Measurements from ENCODE around the gene DISC1. TPM values are rescaled to one million over a fixed set of nuclear protein-coding genes. Genes with fewer than 3 reads are reported as not detected.
A peak's percentile ranks its signal among the peaks of the same experiment; 100 is the strongest.

The DISC1 gene
- total RNA-seq, 4 donors from 2014 or later, result 9.6 to 27.9 (median 13.0) TPM

- no peak for ATAC-seq (ENCODE audit: low FRiP score)
- TF ChIP-seq CTCF (IDR thresholded peaks at IDR 0.05), result no peak
- DNase-seq (ENCODE audit: low spot score), result no peak
These were observed 166.0 kb downstream of the DISC1 start for GRCh38 chr1:231792634-231793033.

- ATAC-seq (ENCODE audit: low FRiP score) (no peak), DNase-seq (ENCODE audit: low spot score) (no peak)
- no peak for TF ChIP-seq CTCF (IDR thresholded peaks at IDR 0.05)
These were observed 167.3 kb downstream of the DISC1 start for GRCh38 chr1:231793893-231794292.

DNA sequence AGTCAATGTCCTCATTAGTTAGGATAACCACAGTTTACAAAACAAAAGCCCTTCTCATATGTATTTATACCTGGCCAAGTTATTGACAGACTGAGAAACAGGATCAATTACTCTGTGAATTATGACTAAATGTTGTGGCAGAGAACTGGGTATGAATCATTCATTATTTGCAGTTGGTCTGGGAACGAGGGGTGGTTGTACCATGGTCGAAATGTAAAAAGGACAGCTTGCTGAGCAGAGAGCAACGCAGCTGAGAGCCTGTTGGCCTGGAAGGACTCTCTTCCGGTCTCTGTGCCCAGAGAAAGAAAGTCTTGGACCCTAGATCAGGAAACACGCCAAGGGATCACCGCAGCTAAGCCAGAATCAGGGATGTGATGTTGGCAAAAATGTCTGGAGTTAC lies 169.6 kb downstream of the DISC1 start:
- no peak for ATAC-seq (ENCODE audit: low FRiP score)
- no peak for TF ChIP-seq CTCF (IDR thresholded peaks at IDR 0.05)

DNA sequence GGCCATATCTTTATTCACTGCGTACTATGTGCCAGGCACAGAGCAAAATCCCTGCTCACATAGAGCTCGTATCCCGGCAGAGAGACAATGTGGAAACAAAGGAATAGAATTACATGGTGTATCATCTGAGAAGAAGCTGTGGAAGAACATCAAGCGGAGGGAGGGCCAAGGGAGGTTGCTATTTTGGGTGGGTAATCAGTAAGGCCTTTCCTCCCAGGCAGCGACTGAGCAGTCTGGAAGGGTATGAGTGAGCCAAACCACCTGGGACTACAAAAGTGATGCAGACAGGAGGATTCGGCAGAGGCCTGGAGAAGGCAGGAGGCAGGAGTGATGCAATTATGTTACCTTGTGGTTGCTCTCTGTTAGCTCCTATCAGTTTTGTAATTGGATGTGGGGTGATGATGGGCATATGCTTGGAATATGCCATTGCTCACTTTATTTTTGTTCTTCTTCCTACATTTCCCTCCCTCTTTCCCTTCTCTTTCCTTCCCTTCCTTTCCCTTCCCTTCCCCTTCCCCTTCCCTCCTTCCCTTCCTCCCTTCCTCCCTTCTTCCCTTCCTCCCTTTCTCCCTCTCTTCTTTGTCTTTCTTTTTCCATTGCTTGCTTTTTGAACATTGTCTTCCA lies 172.9 kb downstream of the DISC1 start:
- TF ChIP-seq CTCF (IDR thresholded peaks at IDR 0.05), result no peak
- ATAC-seq (ENCODE audit: low FRiP score), result peak; percentile 49
- no peak for DNase-seq (ENCODE audit: low spot score)

More for the DNA sequence above, 169.6 kb downstream of the DISC1 start:
- no peak for DNase-seq (ENCODE audit: low spot score)

DNA sequence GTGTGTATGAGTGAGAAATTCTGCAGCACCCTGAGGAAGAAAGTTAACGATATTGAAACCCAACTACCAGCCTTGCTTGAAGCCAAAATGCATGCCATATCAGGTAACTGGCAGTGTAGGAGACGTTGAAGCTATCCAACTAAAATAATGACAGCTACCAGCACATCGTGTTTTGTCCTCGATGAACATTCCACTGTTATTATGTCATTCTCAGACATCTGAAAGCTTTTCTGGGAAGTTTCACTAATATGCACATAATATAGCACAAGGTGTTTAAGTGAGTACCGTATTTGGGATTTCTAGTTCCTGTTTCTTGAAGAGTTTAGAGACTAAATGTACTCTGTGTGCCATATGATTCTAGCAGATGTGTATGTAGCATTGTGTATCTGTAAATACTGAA lies 173.5 kb downstream of the DISC1 start:
- ATAC-seq (ENCODE audit: low FRiP score) (no peak), DNase-seq (ENCODE audit: low spot score) (no peak)
- TF ChIP-seq CTCF (IDR thresholded peaks at IDR 0.05), result no peak

DNA sequence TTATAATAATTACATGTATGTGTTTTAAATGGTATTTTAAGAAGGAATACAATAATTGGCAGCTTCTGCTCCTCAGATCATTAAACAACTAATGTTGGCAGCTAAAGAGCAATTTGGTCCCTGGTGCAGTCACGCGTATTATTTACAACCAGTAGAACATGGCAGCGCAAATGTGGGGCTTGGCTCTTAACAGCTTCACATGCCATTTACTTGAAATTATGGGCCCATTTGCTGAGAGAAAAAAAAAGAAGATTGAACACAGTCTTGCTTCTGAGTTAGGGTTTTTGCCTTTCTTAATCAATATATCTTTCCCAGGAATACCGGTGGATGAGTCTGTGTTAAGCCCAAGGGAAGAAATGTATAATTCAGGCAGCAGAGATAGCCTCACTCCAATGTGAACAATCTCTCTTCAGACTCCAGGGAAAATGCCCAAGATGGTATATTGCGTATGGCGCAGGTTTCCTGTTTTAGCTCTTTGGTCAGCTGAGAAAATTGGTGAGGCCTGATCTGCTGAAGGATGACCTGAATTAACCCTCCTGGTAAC lies 174.5 kb downstream of the DISC1 start:
- no peak for TF ChIP-seq CTCF (IDR thresholded peaks at IDR 0.05)
- no peak for DNase-seq (ENCODE audit: low spot score)
- no peak for ATAC-seq (ENCODE audit: low FRiP score)

GRCh38 chr1:231803353-231803752 lies 176.8 kb downstream of the DISC1 start:
- no peak for ATAC-seq (ENCODE audit: low FRiP score)
- DNase-seq (ENCODE audit: low spot score), result no peak

More at GRCh38 chr1:231803353-231803752, 176.8 kb downstream of the DISC1 start:
- TF ChIP-seq CTCF (IDR thresholded peaks at IDR 0.05), result no peak

Data from omental fat pad (tissue), 4 donors.